Measurements from ENCODE around the gene RPL12.

The RPL12 gene

GRCh38 chr9:127404631-127405030 lies 46.6 kb downstream of the RPL12 start:
- no peak for DNase-seq (ENCODE audit: low read depth in 2 of 2)

GRCh38 chr9:127403507-127404192 lies 47.6 kb downstream of the RPL12 start:
- DNase-seq (ENCODE audit: low read depth in 2 of 2), result no peak

- no peak for DNase-seq (ENCODE audit: low read depth in 2 of 2)
Measured at GRCh38 chr9:127402401-127403090, 48.7 kb downstream of the RPL12 start.

GRCh38 chr9:127399736-127400269 lies 51.4 kb downstream of the RPL12 start:
- no peak for DNase-seq (ENCODE audit: low read depth in 2 of 2)

DNA sequence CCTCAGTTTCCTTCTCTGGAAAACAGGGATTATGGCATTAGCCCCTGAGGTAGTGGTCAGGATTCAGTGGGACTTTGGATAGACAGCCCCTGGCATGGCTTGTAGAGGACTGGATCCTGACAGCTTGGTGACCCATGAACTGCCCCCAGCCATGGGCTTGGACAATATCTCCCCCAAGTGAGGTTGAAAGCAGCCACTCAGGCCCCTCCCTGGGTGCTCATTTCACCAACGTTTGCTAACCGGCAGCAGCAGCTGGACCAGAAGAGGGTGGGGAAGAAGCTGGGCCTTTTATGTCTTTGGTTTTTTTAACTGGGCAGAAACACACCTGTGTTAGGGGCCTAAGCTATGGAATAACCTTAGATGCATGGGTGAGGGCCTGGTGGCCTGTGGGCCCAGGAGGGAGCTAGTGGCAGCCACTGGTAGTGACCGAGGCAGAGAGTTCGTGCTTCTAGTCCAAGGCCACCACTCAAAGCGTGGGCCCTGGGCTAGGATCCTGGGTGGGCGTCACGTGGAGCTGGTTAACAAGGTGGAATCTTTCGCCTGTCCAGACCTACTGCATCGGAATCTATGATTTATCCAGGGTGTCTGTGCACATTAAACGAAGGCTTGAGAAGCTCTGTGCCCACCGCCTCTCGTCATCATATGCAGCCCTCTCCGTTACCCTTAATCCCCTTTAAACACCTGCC lies 52.3 kb downstream of the RPL12 start:
- no peak for DNase-seq (ENCODE audit: low read depth in 2 of 2)

GRCh38 chr9:127398275-127398647 lies 52.9 kb downstream of the RPL12 start:
- no peak for DNase-seq (ENCODE audit: low read depth in 2 of 2)
